ENCODE data around the gene CRMP1. TPM values are rescaled to one million over a fixed set of nuclear protein-coding genes. Genes with fewer than 3 reads are reported as not detected.

CRMP1 gene
- total and polyA plus RNA-seq, 2 of the 8 experiments (the other 6 are each of a cell fraction or from before 2014, with no cell fraction given), result 120 to 131 TPM

DNA sequence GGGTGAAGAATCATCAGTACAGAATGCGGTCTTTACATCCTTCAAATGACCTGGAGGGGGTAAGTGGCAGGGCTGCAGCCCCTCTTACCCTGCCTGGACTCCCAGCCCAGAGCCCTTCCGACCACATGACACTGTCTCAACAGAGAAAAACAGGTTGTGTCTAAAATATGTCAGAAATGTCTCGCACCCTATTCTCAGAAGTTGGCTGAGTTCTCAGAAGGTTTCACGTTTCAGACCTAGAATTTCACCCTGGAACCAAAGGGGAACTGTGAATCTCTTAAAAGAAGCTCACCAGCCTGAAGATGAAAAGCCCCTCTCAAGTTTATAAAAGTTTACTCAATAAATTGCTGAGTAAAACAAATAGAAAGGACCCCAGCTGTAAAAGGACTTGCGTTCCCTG is 7.0 kb upstream of the CRMP1 start:
- no peaks in the 10 kb centered on the region for H3K23me2 ChIP-seq (ENCODE audit: low read depth, low read length)
- ChIA-PET POLR2A (ENCODE audit: partially characterized antibody) (interaction anchor here (1.2 to 1.3 kb wide), 2 partner anchors 13 to 18 kb away, joined by 3 to 4 read pairs; no protein-coding TSS in a partner anchor), CTCF (ENCODE audit: partially characterized antibody) (interaction anchor here (1.4 to 2.1 kb wide), 2 partner anchors 27 to 79 kb away, joined by 4 to 6 read pairs; no protein-coding TSS in a partner anchor)
- no peak overlapping the region for H2AK5ac ChIP-seq (ENCODE audit: low read depth, low read length)
- no peak overlapping the region for H2BK5ac ChIP-seq (ENCODE audit: low read depth, low read length)
- no peak overlapping the region for H3K23ac ChIP-seq (ENCODE audit: insufficient read length)
- H4K8ac ChIP-seq (ENCODE audit: extremely low read depth, insufficient read depth, low read length), result no peak overlapping the region
- H4K20me1 ChIP-seq (replicated peaks in 1 of 2; ENCODE audit: control insufficient read depth in 1 of 2, insufficient read depth in 2 of 2, low read length in 2 of 2), result no peaks in the 10 kb centered on the region
- no peak overlapping the region for H2BK120ac ChIP-seq (replicated peaks; ENCODE audit: low read depth, low read length)
- no peak overlapping the region for H4K5ac ChIP-seq (ENCODE audit: insufficient read length, low read depth, low read length)
- no peak overlapping the region for H4K91ac ChIP-seq (replicated peaks; ENCODE audit: insufficient read length, low read length)
- no peak overlapping the region for H3K56ac ChIP-seq (replicated peaks; ENCODE audit: insufficient read length, low read depth, low read length)
- FAIRE-seq (no peak), DNase-seq (ENCODE audit: low read depth in 1 of 2, low spot score in 2 of 2) (no peak)
- H3K27ac ChIP-seq (ENCODE audit: low read depth, low read length), result no peak overlapping the region
- peaks cover 3 to 5% of the 10 kb centered on the region in 2 experiments; a peak in 2 of 4 replicates for H3K9me3 ChIP-seq (ENCODE audit: insufficient read depth in 2 of 2, low read depth in 1 of 2, low read length in 1 of 2)
- no peak overlapping the region for H3K9ac ChIP-seq (replicated peaks in 1 of 4; ENCODE audit: extremely low read depth in 1 of 4, low read depth in 3 of 4, low read length in 3 of 4)
- no peak overlapping the region for H3K4me3 ChIP-seq (ENCODE audit: extremely low read depth in 1 of 4, insufficient read depth in 2 of 4, low read depth in 3 of 4, low read length in 4 of 4)
- no peak for TF ChIP-seq TAF7 (optimal IDR thresholded peaks at IDR 0.05; ENCODE audit: borderline replicate concordance, low read depth, low read length)
- no peaks in the 10 kb centered on the region for H3K79me1 ChIP-seq (ENCODE audit: low read depth, low read length)
- no peak overlapping the region for H2BK12ac ChIP-seq (ENCODE audit: low read depth, low read length)
- WGBS, 2 experiments (ENCODE audit: extremely low coverage in 1 of 2, insufficient coverage in 1 of 2, insufficient read length in 1 of 2, insufficient replicate concordance in 2 of 2, low coverage in 1 of 2, low lambda C conversion rate in 2 of 2, missing lambda C conversion rate in 1 of 2), result 87% methylated on average over 5 of the region's 5 CpGs; no CpG with 5 or more reads in 1 of the 2 experiments
- no peak overlapping the region for H3K14ac ChIP-seq (ENCODE audit: insufficient read length)
- H3K4me2 ChIP-seq (ENCODE audit: insufficient read depth in 1 of 2, low read depth in 2 of 2, low read length in 2 of 2), result no peak overlapping the region
- no peaks in the 10 kb centered on the region for H3K79me2 ChIP-seq (ENCODE audit: control insufficient read depth in 1 of 2, insufficient read depth in 2 of 2, low read length in 2 of 2)
- H2AFZ ChIP-seq (ENCODE audit: low read length), result no peak overlapping the region
- H2BK20ac ChIP-seq (ENCODE audit: low read length), result no peak overlapping the region
- H3K36me3 ChIP-seq (ENCODE audit: control insufficient read depth in 2 of 4, insufficient read depth in 4 of 4, low read length in 3 of 4), result no peaks in the 10 kb centered on the region
- peaks cover 9 to 20% (median 14%) of the 10 kb centered on the region in 4 experiments for H3K4me1 ChIP-seq (replicated peaks in 1 of 4; ENCODE audit: control insufficient read depth in 3 of 4, insufficient read depth in 4 of 4, low read length in 3 of 4)
- H2BK15ac ChIP-seq (ENCODE audit: low read length), result no peak overlapping the region
- no peak overlapping the region for H3K4ac ChIP-seq (replicated peaks; ENCODE audit: insufficient read length, low read depth, low read length)
- H3K27me3 ChIP-seq (replicated peaks in 1 of 4; ENCODE audit: control insufficient read depth in 3 of 4, extremely low read depth in 1 of 4, insufficient read depth in 3 of 4, low read length in 3 of 4), result peaks cover 0 to 45% (median 33%) of the 10 kb centered on the region in 4 experiments; a peak in 6 of 7 replicates
- no peak overlapping the region for H3K18ac ChIP-seq (ENCODE audit: extremely low read depth, low read length)

Data from H1 (cell line).